ENCODE results near the gene USP21. TPM values are rescaled to one million over a fixed set of nuclear protein-coding genes. Genes with fewer than 3 reads are reported as not detected.
A peak's percentile ranks its signal among the peaks of the same experiment; 100 is the strongest.

Gene USP21
- polyA plus RNA-seq, 1 of the 3 experiments (the other 2 are of a cell fraction), result 26.8 TPM

DNA sequence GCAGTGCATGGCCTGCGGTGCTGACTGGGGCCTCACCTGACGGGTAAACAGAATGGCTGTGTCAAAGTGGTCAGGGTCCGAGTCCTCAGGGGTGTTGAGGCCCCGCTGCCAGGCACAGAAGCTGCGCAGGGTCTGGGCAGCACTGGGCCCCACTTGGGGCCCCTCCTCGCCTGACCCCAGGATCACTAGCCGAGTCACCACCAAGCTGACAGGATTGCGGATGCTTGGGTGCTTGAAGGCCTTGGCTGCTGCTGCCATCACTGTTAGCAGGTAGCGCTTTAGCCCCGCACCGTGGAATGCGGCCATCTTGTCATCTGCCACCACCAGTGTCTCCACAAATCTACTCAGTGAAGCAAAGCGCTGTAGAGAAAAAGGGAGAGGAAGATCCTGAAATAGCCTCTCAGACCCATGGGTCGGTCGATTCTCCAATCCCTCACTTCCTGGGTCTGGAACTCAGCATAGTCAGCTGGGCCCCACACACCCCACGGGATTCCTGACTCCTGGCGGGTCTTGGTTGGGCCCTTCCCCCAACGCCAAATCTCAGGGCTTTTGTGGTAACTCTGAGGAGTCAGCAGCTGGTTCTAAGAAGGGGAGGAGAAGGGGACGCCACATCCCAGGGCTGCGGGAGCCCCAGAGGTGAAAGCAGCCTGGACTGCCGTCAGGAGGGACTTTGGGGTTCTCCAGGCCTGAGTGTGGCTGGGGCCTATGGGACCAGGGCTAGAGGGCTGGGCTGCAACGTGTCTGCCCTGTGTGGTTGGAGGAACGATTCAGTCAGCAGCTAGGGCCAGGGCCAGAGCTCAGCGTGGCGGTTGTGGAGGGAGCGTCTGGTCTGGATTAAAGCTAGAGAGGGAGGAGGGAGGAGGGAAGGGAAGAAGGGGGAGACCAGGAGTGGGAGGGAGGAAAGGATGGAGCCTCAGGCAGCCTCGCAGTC lies 37.5 kb downstream of the USP21 start:
- peak overlapping the region; percentile 66 for H3K9ac ChIP-seq
- peak overlapping the region; percentile 42 to 57 for H3K4me3 ChIP-seq (ENCODE audit: low read depth in 2 of 2, low read length in 1 of 2)
- no peaks in the 10 kb centered on the region for H3K27me3 ChIP-seq (ENCODE audit: insufficient read depth)
- peaks cover 4% of the 10 kb centered on the region for H3F3A ChIP-seq (replicated peaks; ENCODE audit: insufficient read depth)
- ChIA-PET CTCF (interaction anchor here (0.8 to 7.0 kb wide), 6 partner anchors 14 to 184 kb away, joined by 3 to 62 read pairs (median 4); partner anchors contain the start of gene TOMM40L), POLR2A (interaction anchor here (0.5 to 1.5 kb wide), 8 partner anchors 12 to 779 kb away, joined by 3 to 7 read pairs (median 4); partner anchors contain the start of genes PPOX, TOMM40L and UFC1)
- no peaks in the 10 kb centered on the region for H3K9me3 ChIP-seq
- peak overlapping the region; percentile 94 for H2AFZ ChIP-seq (ENCODE audit: low read depth)
- H3K4me2 ChIP-seq, result peak overlapping the region; percentile 79
- H3K9me2 ChIP-seq, result no peaks in the 10 kb centered on the region
- no peaks in the 10 kb centered on the region for H4K20me1 ChIP-seq (ENCODE audit: insufficient read depth)
- H3K4me1 ChIP-seq (ENCODE audit: control insufficient read depth in 1 of 2, insufficient read depth in 2 of 2, low read depth in 1 of 2, low read length in 1 of 2), result peaks cover 28 to 75% of the 10 kb centered on the region in 2 experiments
- peak overlapping the region; percentile 84 to 99 for H3K27ac ChIP-seq (ENCODE audit: low read depth in 2 of 2, low read length in 1 of 2)
- peaks cover 0 to 9% of the 10 kb centered on the region in 2 experiments for H3K36me3 ChIP-seq (replicated peaks in 1 of 2; ENCODE audit: control insufficient read depth in 1 of 2, insufficient read depth in 2 of 2, low read length in 1 of 2)
- WGBS (ENCODE audit: low lambda C conversion rate), result 43% methylated on average over 19 of the region's 27 CpGs
- peak; percentile 88 for DNase-seq
- no peaks in the 10 kb centered on the region for H3K79me2 ChIP-seq (ENCODE audit: insufficient read depth)
- TF ChIP-seq, protein P1, sequence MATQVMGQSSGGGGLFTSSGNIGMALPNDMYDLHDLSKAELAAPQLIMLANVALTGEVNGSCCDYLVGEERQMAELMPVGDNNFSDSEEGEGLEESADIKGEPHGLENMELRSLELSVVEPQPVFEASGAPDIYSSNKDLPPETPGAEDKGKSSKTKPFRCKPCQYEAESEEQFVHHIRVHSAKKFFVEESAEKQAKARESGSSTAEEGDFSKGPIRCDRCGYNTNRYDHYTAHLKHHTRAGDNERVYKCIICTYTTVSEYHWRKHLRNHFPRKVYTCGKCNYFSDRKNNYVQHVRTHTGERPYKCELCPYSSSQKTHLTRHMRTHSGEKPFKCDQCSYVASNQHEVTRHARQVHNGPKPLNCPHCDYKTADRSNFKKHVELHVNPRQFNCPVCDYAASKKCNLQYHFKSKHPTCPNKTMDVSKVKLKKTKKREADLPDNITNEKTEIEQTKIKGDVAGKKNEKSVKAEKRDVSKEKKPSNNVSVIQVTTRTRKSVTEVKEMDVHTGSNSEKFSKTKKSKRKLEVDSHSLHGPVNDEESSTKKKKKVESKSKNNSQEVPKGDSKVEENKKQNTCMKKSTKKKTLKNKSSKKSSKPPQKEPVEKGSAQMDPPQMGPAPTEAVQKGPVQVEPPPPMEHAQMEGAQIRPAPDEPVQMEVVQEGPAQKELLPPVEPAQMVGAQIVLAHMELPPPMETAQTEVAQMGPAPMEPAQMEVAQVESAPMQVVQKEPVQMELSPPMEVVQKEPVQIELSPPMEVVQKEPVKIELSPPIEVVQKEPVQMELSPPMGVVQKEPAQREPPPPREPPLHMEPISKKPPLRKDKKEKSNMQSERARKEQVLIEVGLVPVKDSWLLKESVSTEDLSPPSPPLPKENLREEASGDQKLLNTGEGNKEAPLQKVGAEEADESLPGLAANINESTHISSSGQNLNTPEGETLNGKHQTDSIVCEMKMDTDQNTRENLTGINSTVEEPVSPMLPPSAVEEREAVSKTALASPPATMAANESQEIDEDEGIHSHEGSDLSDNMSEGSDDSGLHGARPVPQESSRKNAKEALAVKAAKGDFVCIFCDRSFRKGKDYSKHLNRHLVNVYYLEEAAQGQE (IDR thresholded peaks at IDR 0.05; ENCODE audit: low read depth, low read length), result no peak
- no peak for TF ChIP-seq SIN3A (IDR thresholded peaks at IDR 0.05; ENCODE audit: borderline replicate concordance, low read depth, low read length)
- no peak for TF ChIP-seq FOXJ3 (CRISPR knock-in tag; IDR thresholded peaks at IDR 0.05)
- no peak for TF ChIP-seq MEF2A (IDR thresholded peaks at IDR 0.05; ENCODE audit: borderline replicate concordance, low read depth)
- no peak for TF ChIP-seq TEAD4 (IDR thresholded peaks at IDR 0.05; ENCODE audit: borderline replicate concordance, insufficient read depth)
- no peak for TF ChIP-seq GATA2 (CRISPR knock-in tag; IDR thresholded peaks at IDR 0.05)
- TF ChIP-seq RXRA (IDR thresholded peaks at IDR 0.05; ENCODE audit: borderline replicate concordance, low read depth), result no peak
- TF ChIP-seq, protein P2, sequence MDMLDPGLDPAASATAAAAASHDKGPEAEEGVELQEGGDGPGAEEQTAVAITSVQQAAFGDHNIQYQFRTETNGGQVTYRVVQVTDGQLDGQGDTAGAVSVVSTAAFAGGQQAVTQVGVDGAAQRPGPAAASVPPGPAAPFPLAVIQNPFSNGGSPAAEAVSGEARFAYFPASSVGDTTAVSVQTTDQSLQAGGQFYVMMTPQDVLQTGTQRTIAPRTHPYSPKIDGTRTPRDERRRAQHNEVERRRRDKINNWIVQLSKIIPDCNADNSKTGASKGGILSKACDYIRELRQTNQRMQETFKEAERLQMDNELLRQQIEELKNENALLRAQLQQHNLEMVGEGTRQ (IDR thresholded peaks at IDR 0.05; ENCODE audit: borderline replicate concordance, low read depth, low read length), result no peak
- TF ChIP-seq GABPA (IDR thresholded peaks at IDR 0.05; ENCODE audit: low read depth), result no peak
- TF ChIP-seq CHD2 (IDR thresholded peaks at IDR 0.05; ENCODE audit: low read length, partially characterized antibody), result peak; percentile 57
- no peak for TF ChIP-seq JUND (IDR thresholded peaks at IDR 0.05)
- no peak for TF ChIP-seq ELF1 (IDR thresholded peaks at IDR 0.05)
- TF ChIP-seq, protein P3, sequence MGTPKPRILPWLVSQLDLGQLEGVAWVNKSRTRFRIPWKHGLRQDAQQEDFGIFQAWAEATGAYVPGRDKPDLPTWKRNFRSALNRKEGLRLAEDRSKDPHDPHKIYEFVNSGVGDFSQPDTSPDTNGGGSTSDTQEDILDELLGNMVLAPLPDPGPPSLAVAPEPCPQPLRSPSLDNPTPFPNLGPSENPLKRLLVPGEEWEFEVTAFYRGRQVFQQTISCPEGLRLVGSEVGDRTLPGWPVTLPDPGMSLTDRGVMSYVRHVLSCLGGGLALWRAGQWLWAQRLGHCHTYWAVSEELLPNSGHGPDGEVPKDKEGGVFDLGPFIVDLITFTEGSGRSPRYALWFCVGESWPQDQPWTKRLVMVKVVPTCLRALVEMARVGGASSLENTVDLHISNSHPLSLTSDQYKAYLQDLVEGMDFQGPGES (IDR thresholded peaks at IDR 0.05; ENCODE audit: low read depth, low read length), result no peak
- TF ChIP-seq TCF12 (IDR thresholded peaks at IDR 0.05), result peak; percentile 77
- TF ChIP-seq, protein P4, sequence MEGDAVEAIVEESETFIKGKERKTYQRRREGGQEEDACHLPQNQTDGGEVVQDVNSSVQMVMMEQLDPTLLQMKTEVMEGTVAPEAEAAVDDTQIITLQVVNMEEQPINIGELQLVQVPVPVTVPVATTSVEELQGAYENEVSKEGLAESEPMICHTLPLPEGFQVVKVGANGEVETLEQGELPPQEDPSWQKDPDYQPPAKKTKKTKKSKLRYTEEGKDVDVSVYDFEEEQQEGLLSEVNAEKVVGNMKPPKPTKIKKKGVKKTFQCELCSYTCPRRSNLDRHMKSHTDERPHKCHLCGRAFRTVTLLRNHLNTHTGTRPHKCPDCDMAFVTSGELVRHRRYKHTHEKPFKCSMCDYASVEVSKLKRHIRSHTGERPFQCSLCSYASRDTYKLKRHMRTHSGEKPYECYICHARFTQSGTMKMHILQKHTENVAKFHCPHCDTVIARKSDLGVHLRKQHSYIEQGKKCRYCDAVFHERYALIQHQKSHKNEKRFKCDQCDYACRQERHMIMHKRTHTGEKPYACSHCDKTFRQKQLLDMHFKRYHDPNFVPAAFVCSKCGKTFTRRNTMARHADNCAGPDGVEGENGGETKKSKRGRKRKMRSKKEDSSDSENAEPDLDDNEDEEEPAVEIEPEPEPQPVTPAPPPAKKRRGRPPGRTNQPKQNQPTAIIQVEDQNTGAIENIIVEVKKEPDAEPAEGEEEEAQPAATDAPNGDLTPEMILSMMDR (IDR thresholded peaks at IDR 0.05), result no peak
- TF ChIP-seq SMC3 (IDR thresholded peaks at IDR 0.05; ENCODE audit: low read depth, low read length), result 0 out of 2 replicates have a peak, but pooled peaks have one; percentile 16
- peak; percentile 67 for TF ChIP-seq TAF1 (IDR thresholded peaks at IDR 0.05; ENCODE audit: borderline replicate concordance, low read depth, low read length)
- TF ChIP-seq, protein P5, sequence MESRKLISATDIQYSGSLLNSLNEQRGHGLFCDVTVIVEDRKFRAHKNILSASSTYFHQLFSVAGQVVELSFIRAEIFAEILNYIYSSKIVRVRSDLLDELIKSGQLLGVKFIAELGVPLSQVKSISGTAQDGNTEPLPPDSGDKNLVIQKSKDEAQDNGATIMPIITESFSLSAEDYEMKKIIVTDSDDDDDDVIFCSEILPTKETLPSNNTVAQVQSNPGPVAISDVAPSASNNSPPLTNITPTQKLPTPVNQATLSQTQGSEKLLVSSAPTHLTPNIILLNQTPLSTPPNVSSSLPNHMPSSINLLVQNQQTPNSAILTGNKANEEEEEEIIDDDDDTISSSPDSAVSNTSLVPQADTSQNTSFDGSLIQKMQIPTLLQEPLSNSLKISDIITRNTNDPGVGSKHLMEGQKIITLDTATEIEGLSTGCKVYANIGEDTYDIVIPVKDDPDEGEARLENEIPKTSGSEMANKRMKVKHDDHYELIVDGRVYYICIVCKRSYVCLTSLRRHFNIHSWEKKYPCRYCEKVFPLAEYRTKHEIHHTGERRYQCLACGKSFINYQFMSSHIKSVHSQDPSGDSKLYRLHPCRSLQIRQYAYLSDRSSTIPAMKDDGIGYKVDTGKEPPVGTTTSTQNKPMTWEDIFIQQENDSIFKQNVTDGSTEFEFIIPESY (IDR thresholded peaks at IDR 0.05; ENCODE audit: borderline replicate concordance, low read depth), result no peak
- TF ChIP-seq, protein P6, sequence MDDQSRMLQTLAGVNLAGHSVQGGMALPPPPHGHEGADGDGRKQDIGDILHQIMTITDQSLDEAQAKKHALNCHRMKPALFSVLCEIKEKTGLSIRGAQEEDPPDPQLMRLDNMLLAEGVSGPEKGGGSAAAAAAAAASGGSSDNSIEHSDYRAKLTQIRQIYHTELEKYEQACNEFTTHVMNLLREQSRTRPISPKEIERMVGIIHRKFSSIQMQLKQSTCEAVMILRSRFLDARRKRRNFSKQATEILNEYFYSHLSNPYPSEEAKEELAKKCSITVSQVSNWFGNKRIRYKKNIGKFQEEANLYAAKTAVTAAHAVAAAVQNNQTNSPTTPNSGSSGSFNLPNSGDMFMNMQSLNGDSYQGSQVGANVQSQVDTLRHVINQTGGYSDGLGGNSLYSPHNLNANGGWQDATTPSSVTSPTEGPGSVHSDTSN (IDR thresholded peaks at IDR 0.05), result no peak
- no peak for TF ChIP-seq RAD21 (IDR thresholded peaks at IDR 0.05; ENCODE audit: low read length)

Data from SK-N-SH (cell line).